Skeletal muscle cell (primary cell): ENCODE data around the gene DDAH1.
A peak's percentile ranks its signal among the peaks of the same experiment; 100 is the strongest.
"Not testable (repeated sequence)": the region's sequence is repeated elsewhere in the genome, so short reads cannot be mapped to it uniquely, and the experiment has no call there.

ENCODE experiments used
- DNase-seq: peaks from one replicate; pipeline ENCODE4 v3.0.0-alpha.2; 2010; ENCODE audit warnings: low read depth
- H3K4me3 ChIP-seq: 2 replicates; pipeline ENCODE4 v1.5.1; 2011; ENCODE audit warnings: low read depth, mild to moderate bottlenecking, control low read depth, low read length, moderate library complexity

DDAH1 gene

GRCh38 chr1:85368073-85368770 is 96.7 kb downstream of the DDAH1 start:
- no peak overlapping the region for H3K4me3 ChIP-seq
- DNase-seq, result no peak

GRCh38 chr1:85366391-85367170 is 98.4 kb downstream of the DDAH1 start:
- H3K4me3 ChIP-seq, result no peak overlapping the region
- DNase-seq, result peak; percentile 36

DNA sequence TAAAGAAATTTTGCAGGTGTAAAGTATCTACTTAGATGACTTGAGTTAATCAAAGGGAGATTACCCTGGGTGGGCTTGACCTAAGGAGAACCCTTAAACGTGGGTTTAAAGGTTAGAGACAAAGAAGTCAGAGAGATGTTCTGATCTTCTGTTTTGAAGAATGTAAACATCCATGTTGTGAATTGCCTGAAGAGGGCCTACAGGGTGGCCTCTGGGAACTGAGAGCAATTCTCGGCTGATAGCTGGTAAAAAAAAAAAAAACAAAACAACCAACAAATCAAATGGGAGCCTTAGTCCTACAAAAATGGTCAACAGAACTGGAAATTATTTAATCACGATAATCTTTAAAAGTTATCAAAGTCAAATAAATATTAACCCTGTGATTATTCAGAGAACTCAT is 99.1 kb downstream of the DDAH1 start:
- no peak for DNase-seq
- no peak overlapping the region for H3K4me3 ChIP-seq

- H3K4me3 ChIP-seq, result no peak overlapping the region
- no peak for DNase-seq
Measured at GRCh38 chr1:85363521-85363920, 101.4 kb downstream of the DDAH1 start.

DNA sequence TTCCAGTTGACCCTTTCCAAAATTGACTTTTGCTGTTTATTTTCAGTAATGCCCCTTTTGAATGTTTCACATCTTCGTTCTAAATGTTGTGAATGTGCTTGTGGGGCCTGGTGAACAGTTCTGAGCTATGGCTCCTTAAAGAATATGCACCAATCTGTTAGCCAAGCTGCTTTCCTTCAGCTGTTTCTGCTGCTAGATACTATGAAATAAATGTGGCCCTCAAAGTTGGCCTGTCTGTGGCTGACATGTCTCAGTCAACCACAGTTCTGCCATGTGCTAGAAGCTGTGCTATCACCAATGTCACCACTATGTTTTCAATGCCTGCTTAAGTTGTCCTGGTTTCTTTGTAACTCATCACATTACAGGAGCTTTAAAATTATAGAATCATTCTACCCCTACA is 101.9 kb downstream of the DDAH1 start:
- H3K4me3 ChIP-seq, result no peak overlapping the region
- DNase-seq, result no peak

DNA sequence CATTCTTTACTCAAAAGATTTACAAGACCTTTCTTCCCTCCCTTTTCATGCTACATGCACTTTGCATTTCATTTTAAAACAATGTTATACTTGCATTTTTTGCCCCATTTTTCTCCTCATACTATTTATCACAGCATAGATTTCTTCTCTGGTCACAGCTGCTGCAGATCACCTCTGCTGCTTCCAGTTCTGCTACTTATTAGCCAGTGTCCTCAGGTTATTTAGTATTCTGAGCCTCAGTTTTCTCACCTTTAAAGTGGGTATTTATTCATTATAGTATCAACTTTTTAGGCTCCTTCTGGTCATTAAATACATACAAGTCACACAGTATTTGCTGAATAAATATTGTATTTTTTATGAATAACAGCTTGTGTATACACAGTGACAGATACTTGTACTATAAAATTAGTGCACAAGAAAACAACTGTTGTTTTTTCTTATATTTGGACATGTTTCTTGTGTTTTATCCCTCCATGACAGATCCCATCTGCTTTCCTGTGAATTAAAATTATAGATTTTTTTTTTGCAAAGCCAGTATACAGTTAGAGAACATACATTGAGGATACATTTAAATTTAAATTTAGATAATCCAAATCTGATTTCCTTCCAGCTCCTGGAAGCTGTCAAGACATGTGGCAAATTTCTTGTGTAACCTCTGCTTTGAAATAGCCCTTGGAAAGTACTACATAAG is 103.2 kb downstream of the DDAH1 start:
- DNase-seq, result no peak

DNA sequence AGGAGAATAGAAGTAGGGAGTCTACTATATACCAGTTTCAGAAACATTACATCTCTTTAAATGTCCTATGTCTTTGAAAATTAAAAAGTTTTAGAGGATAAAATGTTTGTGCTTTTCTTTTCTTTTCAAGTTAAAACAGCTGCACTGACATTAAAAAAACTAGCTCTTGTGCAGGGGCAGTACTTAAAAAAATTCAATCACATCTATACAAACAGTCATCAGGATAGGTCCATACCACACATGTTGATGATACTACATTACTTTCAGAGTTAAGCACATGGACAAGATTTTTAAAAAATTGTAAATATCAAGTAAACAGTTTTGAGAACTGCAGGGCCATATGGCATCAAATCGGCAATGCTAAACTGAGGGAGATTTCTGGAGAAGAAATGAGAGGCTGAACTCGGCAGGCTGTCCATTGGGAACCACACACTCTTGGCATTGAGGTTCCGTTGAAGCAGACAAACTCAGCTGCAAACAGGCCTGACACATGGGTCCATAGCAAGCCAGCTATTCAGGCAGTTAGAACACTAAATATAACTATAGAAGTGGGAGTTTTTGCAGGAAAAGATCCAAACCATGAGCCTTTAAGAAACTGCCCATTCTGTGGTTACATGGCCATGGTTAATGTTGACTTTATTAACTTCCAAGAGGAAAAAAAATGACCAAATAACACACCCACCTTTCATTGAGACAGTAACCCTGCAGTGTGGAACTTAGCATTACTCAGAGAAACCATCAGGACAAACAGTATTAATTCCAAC is 104.0 kb downstream of the DDAH1 start:
- DNase-seq, result peak; percentile 69
- H3K4me3 ChIP-seq, result no peak overlapping the region

More for the DNA sequence above, 103.2 kb downstream of the DDAH1 start:
- H3K4me3 ChIP-seq, result no peak overlapping the region

GRCh38 chr1:85359874-85360721 is 104.9 kb downstream of the DDAH1 start:
- DNase-seq, result no peak
- no peak overlapping the region for H3K4me3 ChIP-seq

GRCh38 chr1:85358702-85359438 is 106.1 kb downstream of the DDAH1 start:
- DNase-seq, result no peak

GRCh38 chr1:85357817-85358216 is 107.1 kb downstream of the DDAH1 start:
- DNase-seq, result no peak
- no peak overlapping the region for H3K4me3 ChIP-seq

More at GRCh38 chr1:85358702-85359438, 106.1 kb downstream of the DDAH1 start:
- H3K4me3 ChIP-seq, result no peak overlapping the region

GRCh38 chr1:85356130-85356529 is 108.8 kb downstream of the DDAH1 start:
- DNase-seq, result no peak
- H3K4me3 ChIP-seq, result no peak overlapping the region

GRCh38 chr1:85352055-85352454 is 112.9 kb downstream of the DDAH1 start:
- no peak overlapping the region for H3K4me3 ChIP-seq

GRCh38 chr1:85351202-85351828 is 113.6 kb downstream of the DDAH1 start:
- no peak for DNase-seq
- H3K4me3 ChIP-seq, result no peak overlapping the region

More at GRCh38 chr1:85352055-85352454, 112.9 kb downstream of the DDAH1 start:
- no peak for DNase-seq

GRCh38 chr1:85349224-85349623 is 115.7 kb downstream of the DDAH1 start:
- H3K4me3 ChIP-seq, result no peak overlapping the region
- DNase-seq, result no peak

DNA sequence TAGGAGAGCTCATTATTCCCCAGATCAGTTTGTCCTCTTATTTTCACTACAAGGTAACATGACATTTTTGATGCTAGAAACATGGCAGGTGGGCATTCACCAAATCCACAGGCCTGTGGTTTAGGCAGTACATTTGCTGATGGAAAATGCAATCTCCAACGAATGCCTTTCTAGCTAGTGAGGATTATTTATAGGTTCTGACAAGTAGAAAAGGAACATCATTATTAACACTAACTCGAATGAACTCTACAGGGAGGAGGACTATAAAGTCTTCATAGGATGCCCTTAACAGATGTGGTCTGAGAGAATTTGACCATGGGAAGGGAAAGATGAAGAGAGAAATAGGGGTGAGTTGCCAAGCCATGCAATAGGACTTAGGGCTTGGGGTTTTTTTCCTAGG is 117.1 kb downstream of the DDAH1 start:
- no peak for DNase-seq
- H3K4me3 ChIP-seq, result no peak overlapping the region

- H3K4me3 ChIP-seq, DNase-seq: not testable (repeated sequence)
Measured at GRCh38 chr1:85347275-85347674, 117.7 kb downstream of the DDAH1 start.

GRCh38 chr1:85344256-85344694 is 120.7 kb downstream of the DDAH1 start:
- H3K4me3 ChIP-seq, result no peak overlapping the region
- no peak for DNase-seq
